CD4-positive, alpha-beta T cell treated with Interleukin-12 subunit alpha and Interleukin-12 subunit beta, for 1 hour (primary cell): ENCODE measurements around the gene CCDC148.
"Not testable (repeated sequence)": the region's sequence is repeated elsewhere in the genome, so short reads cannot be mapped to it uniquely, and the experiment has no call there.

Source experiments
- DNase-seq: peaks from one replicate; pipeline ENCODE4 v3.0.0-alpha.2; 2020

CCDC148 gene

GRCh38 chr2:158481116-158481515 lies 24.6 kb upstream of the CCDC148 start:
- DNase-seq, result no peak

GRCh38 chr2:158478816-158479215 lies 22.3 kb upstream of the CCDC148 start:
- DNase-seq, result no peak

GRCh38 chr2:158478237-158478636 lies 21.7 kb upstream of the CCDC148 start:
- no peak for DNase-seq

GRCh38 chr2:158477202-158477601 lies 20.6 kb upstream of the CCDC148 start:
- peak; percentile 9 for DNase-seq

GRCh38 chr2:158474526-158475011 lies 18.0 kb upstream of the CCDC148 start:
- not testable (repeated sequence) for DNase-seq

- DNase-seq, result no peak
Measured at GRCh38 chr2:158473719-158474392, 17.3 kb upstream of the CCDC148 start.

GRCh38 chr2:158473300-158473699 lies 16.7 kb upstream of the CCDC148 start:
- not testable (repeated sequence) for DNase-seq

GRCh38 chr2:158472829-158473228 lies 16.3 kb upstream of the CCDC148 start:
- not testable (repeated sequence) for DNase-seq

- DNase-seq, result no peak
Measured at GRCh38 chr2:158467248-158467647, 10.7 kb upstream of the CCDC148 start.

GRCh38 chr2:158464426-158465281 lies 8.1 kb upstream of the CCDC148 start:
- DNase-seq, result peak; percentile 45

- DNase-seq, result no peak
Measured at GRCh38 chr2:158463496-158464095, 7.0 kb upstream of the CCDC148 start.

- no peak for DNase-seq
Measured at GRCh38 chr2:158460632-158461297, 4.2 kb upstream of the CCDC148 start.

GRCh38 chr2:158459161-158460003 lies 2.8 kb upstream of the CCDC148 start:
- DNase-seq, result no peak

GRCh38 chr2:158458617-158458920 lies 2.0 kb upstream of the CCDC148 start:
- no peak for DNase-seq

- DNase-seq, result peak; percentile 63
Measured at GRCh38 chr2:158457826-158458616, 1.5 kb upstream of the CCDC148 start.

GRCh38 chr2:158457092-158457825 lies 706 bp upstream of the CCDC148 start:
- peak; percentile 55 for DNase-seq

- DNase-seq, result no peak
Measured at GRCh38 chr2:158443606-158444005, 12.9 kb downstream of the CCDC148 start.

- DNase-seq, result not testable (repeated sequence)
Measured at GRCh38 chr2:158439062-158439461, 17.5 kb downstream of the CCDC148 start.

- not testable (repeated sequence) for DNase-seq
Measured at GRCh38 chr2:158433716-158434115, 22.8 kb downstream of the CCDC148 start.

- no peak for DNase-seq
Measured at GRCh38 chr2:158432117-158432516, 24.4 kb downstream of the CCDC148 start.

- DNase-seq, result no peak
Measured at GRCh38 chr2:158414538-158414937, 42.0 kb downstream of the CCDC148 start.
